MM.1S (cell line): ENCODE results near the gene ENTPD8.

ENCODE experiments used
- DNase-seq: peaks from one replicate; pipeline ENCODE4 v3.0.0-alpha.2; 2015
- H2AFZ ChIP-seq: fragments of 300-600 bp; sonication (generic); 2 replicates; pipeline ENCODE4 v1.6.0; 2016; ENCODE audit warnings: antibody characterized with exemption, low read length
- H3F3A ChIP-seq: fragments of 300-600 bp; sonication (generic); 2 replicates; pipeline ENCODE4 v1.6.1; 2016; ENCODE audit warnings: mild to moderate bottlenecking, antibody characterized with exemption, low read length, moderate library complexity, mixed read lengths; ENCODE audit not compliant: insufficient read depth
- H3K27ac ChIP-seq: fragments of 300-600 bp; sonication (generic); 2 replicates; pipeline ENCODE4 v1.5.1; 2016; ENCODE audit warnings: mild to moderate bottlenecking, low read length
- H3K27me3 ChIP-seq: fragments of 300-600 bp; sonication (generic); replicated peaks from 2 replicates; pipeline ENCODE4 v1.6.0; 2016; ENCODE audit warnings: low read length; ENCODE audit not compliant: insufficient read depth
- H3K36me3 ChIP-seq: fragments of 300-600 bp; sonication (generic); replicated peaks from 2 replicates; pipeline ENCODE4 v1.6.1; 2016; ENCODE audit warnings: mild to moderate bottlenecking, low read length, mixed read lengths; ENCODE audit not compliant: insufficient read depth
- H3K4me1 ChIP-seq: fragments of 300-600 bp; sonication (generic); 2 replicates; pipeline ENCODE4 v1.6.1; 2016; ENCODE audit warnings: low read length, mixed read lengths
- H3K4me2 ChIP-seq: fragments of 300-600 bp; sonication (generic); 2 replicates; pipeline ENCODE4 v1.6.0; 2016; ENCODE audit warnings: low read depth, low read length
- H3K4me3 ChIP-seq: fragments of 300-600 bp; sonication (generic); 2 replicates; pipeline ENCODE4 v1.5.1; 2016; ENCODE audit warnings: low read length, mixed read lengths
- H3K79me2 ChIP-seq: fragments of 300-600 bp; sonication (generic); 2 replicates; pipeline ENCODE4 v1.6.1; 2016; ENCODE audit warnings: mixed run types, low read length, mixed read lengths
- H3K9ac ChIP-seq: fragments of 300-600 bp; sonication (generic); 2 replicates; pipeline ENCODE4 v1.6.1; 2016; ENCODE audit warnings: low read length, mixed read lengths
- H3K9me2 ChIP-seq: fragments of 300-600 bp; sonication (generic); replicated peaks from 2 replicates; pipeline ENCODE4 v1.6.1; 2016; ENCODE audit warnings: mild to moderate bottlenecking, low read length, mixed read lengths; ENCODE audit not compliant: insufficient read depth
- H3K9me3 ChIP-seq: fragments of 300-600 bp; sonication (generic); replicated peaks from 2 replicates; pipeline ENCODE4 v1.6.1; 2016; ENCODE audit warnings: mild to moderate bottlenecking, low read length, mixed read lengths; ENCODE audit not compliant: insufficient read depth
- H4K20me1 ChIP-seq: fragments of 300-600 bp; sonication (generic); 2 replicates; pipeline ENCODE4 v1.6.1; 2016; ENCODE audit warnings: mild to moderate bottlenecking, low read length, moderate library complexity, mixed read lengths; ENCODE audit not compliant: insufficient read depth
- EZH2 ChIP-seq: fragments of 300-600 bp; sonication (generic); optimal IDR thresholded peaks from 2 replicates; pipeline ENCODE3; 2017; ENCODE audit warnings: low read depth, mild to moderate bottlenecking, antibody characterized with exemption, low read length, mixed read lengths
- EZH2phosphoT487 ChIP-seq: fragments of 300-600 bp; sonication (generic); IDR thresholded peaks from 2 replicates; pipeline ENCODE4 v1.6.1; 2018; ENCODE audit warnings: antibody characterized with exemption, low read length
- TF ChIP-seq, protein P1 (sequence below): fragments of 300-600 bp; sonication (generic); IDR thresholded peaks from 2 replicates; pipeline ENCODE4 v1.5.1; 2016; ENCODE audit warnings: antibody characterized with exemption, low read length, mixed read lengths

ENTPD8 gene

DNA sequence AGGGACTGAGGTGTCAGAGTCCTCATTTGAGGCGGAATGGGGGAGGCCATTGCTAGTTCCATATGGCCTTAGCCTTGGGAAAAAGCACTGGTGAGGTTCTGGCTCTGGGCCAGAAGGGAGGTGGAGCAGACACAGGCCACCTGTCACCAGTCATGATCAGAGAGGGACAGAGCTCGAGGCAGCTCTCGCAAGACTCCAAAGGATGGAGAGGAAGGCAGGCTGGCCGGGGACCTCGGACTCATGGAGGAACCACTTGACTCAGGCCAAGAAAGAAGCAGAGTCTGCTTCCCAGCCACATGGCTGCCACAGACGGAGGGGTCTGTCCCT, 47.1 kb upstream of the ENTPD8 start:
- Histone ChIP-seq H3K79me2 (no peaks in the 10 kb centered on the region), H3K9me3 (no peaks in the 10 kb centered on the region), H2AFZ (no peak overlapping the region), H3K4me3 (no peak overlapping the region), H3K4me2 (no peak overlapping the region), H3K36me3 (no peaks in the 10 kb centered on the region), H3K27me3 (peaks cover 44% of the 10 kb centered on the region), H3K27ac (no peak overlapping the region), H3K4me1 (peaks cover 18% of the 10 kb centered on the region; the same call in 1 of the 2 replicates), H3K9ac (no peak overlapping the region), H4K20me1 (no peaks in the 10 kb centered on the region), H3K9me2 (no peaks in the 10 kb centered on the region), H3F3A (peaks cover 10% of the 10 kb centered on the region; the same call in 1 of the 2 replicates)
- DNase-seq, result no peak
- TF ChIP-seq, protein P1, sequence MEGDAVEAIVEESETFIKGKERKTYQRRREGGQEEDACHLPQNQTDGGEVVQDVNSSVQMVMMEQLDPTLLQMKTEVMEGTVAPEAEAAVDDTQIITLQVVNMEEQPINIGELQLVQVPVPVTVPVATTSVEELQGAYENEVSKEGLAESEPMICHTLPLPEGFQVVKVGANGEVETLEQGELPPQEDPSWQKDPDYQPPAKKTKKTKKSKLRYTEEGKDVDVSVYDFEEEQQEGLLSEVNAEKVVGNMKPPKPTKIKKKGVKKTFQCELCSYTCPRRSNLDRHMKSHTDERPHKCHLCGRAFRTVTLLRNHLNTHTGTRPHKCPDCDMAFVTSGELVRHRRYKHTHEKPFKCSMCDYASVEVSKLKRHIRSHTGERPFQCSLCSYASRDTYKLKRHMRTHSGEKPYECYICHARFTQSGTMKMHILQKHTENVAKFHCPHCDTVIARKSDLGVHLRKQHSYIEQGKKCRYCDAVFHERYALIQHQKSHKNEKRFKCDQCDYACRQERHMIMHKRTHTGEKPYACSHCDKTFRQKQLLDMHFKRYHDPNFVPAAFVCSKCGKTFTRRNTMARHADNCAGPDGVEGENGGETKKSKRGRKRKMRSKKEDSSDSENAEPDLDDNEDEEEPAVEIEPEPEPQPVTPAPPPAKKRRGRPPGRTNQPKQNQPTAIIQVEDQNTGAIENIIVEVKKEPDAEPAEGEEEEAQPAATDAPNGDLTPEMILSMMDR, result no peak
- TF ChIP-seq EZH2, result no peak
- TF ChIP-seq EZH2phosphoT487, result no peak

DNA sequence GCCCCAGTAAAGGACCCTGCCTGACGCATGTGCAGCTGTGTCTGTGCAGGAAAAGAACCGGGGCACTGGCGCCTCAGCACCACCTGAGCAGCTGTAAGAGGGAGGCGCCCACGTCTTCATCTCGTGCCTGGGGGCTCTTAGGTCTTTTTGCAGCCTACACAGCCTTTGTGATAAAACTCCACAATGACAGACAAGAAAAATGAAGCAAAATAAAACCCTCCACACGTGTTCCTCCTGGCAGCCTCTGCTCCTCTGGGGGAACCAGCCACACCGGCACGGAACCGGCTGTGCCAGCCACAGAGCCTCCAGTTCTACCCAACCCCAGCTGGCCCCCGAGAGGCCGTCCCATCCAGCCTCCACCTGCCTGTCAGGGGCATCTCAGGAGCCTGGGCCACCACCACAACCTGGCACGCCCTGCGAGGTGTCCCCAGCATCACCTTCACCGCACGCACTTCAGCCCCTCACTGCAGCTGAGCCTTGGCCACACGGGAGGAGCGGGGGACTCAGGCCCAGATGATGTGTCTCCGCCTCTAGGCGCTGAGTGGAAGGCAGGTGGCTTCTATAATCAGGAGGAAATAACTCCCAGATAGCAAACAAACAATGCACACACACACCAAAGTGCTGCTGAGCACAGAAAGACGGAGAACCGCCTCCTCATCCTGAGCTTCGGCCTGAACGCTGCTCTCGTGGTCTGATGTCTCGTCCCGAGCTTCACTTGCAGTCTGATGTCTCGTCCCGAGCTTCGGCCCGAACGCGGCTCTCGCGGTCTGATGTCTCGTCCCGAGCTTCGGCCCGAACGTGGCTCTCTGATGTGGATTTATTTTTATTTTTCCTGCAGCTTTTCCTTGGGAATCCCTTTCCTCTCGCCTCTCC, 46.5 kb upstream of the ENTPD8 start:
- Histone ChIP-seq H3K27ac (no peak overlapping the region), H3K36me3 (no peaks in the 10 kb centered on the region), H3K27me3 (peaks cover 44% of the 10 kb centered on the region), H3K9ac (no peak overlapping the region), H3K4me1 (peaks cover 18% of the 10 kb centered on the region; the same call in 1 of the 2 replicates), H3K4me3 (no peak overlapping the region), H4K20me1 (no peaks in the 10 kb centered on the region), H3K79me2 (no peaks in the 10 kb centered on the region), H3F3A (peaks cover 10% of the 10 kb centered on the region; the same call in 1 of the 2 replicates), H3K4me2 (no peak overlapping the region), H2AFZ (no peak overlapping the region), H3K9me3 (no peaks in the 10 kb centered on the region), H3K9me2 (no peaks in the 10 kb centered on the region)
- TF ChIP-seq EZH2 (no peak), EZH2phosphoT487 (no peak)
- TF ChIP-seq, protein P1, result no peak
- no peak for DNase-seq

DNA sequence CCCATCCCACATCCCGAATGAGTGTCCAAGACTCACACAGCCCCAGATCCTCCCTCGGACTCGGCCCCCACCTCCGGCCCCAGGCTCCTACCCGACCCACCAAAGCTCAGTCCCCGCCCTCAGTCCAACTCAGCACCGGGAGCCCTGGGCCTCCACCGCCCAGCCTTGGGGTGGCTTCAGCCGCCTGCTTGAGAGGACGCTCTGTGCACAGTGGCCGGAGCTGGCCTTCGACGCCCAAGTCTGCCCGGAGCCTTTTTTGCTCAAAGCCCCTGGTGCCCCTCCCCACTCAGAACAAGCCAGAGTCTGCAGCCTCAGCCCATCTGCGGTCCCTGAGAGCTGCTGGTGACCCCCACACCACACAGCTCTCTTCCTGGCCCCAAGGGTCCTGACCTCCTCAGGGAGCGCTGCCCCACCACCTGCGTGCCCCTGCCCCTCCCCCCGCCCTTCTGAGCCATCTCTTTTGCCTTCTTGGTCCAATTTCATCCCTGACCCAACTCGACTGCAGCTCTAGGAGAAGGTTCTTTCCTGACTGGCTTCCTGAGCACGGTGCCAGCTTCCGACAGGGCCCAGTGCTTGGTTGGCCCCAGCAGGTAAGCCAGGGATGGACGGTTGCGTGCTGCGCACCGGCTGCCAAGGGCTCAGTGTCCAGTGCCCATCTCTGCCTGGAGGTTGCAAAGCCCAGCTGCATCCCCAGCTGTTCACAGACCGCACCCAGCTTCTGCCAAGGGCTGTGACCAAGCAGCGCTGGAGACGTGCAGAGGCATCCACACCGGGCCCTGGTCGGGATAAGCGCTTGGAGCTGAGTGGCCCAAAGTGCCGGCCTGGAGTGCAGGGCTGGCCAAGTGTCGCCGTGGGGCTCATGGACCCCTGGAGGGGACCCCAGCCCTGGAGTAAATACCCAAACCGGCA, 45.6 kb upstream of the ENTPD8 start:
- H3F3A ChIP-seq, result peaks cover 18% of the 10 kb centered on the region
- no peaks in the 10 kb centered on the region for H3K9me3 ChIP-seq
- TF ChIP-seq, protein P1, result no peak
- TF ChIP-seq EZH2 (no peak), EZH2phosphoT487 (no peak)
- H3K4me2 ChIP-seq, result no peak overlapping the region
- no peaks in the 10 kb centered on the region for H3K9me2 ChIP-seq
- no peaks in the 10 kb centered on the region for H3K79me2 ChIP-seq
- no peak overlapping the region for H3K9ac ChIP-seq
- H4K20me1 ChIP-seq, result no peaks in the 10 kb centered on the region
- no peak overlapping the region for H2AFZ ChIP-seq
- no peaks in the 10 kb centered on the region for H3K36me3 ChIP-seq
- no peak for DNase-seq
- peaks cover 23% of the 10 kb centered on the region for H3K4me1 ChIP-seq
- H3K4me3 ChIP-seq, result no peak overlapping the region
- no peak overlapping the region for H3K27ac ChIP-seq
- peaks cover 40% of the 10 kb centered on the region for H3K27me3 ChIP-seq
